ENCODE measurements around the gene PKN1.

Gene PKN1

DNA sequence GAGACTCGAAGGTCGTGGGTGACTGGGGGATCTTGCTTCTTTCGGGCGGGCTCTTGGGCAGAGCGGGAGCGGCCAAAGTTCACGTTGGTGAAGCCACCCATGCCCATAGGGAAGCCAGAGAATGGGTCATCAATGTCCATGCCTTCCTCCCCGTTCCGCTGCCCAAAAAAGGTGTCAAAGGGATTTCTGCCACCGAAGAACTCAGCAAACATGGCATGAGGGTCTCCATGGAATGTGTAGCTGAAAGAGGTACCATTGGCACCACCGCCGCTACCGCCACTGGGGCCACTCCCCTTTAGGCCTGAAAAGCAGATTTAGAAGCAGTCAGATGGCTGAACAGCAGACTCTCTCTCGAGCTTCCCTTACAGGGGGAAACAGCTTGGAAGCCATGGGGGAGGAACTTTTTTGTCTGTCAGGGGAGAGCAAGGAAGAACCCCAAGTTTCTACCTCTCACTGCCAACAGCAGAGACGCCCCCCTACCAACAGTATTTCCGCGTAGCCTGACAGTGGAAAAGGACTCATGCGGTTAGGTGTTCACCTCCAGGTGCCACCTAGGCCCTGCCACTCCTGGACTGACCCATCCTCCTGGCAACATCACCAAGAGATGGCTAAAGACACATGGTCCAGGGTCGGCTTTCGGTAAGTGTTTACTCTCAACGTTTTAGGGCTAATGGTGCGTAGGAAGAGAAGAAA is 83.8 kb downstream of the PKN1 start:
- DNase-seq = peak; percentile 33

DNA sequence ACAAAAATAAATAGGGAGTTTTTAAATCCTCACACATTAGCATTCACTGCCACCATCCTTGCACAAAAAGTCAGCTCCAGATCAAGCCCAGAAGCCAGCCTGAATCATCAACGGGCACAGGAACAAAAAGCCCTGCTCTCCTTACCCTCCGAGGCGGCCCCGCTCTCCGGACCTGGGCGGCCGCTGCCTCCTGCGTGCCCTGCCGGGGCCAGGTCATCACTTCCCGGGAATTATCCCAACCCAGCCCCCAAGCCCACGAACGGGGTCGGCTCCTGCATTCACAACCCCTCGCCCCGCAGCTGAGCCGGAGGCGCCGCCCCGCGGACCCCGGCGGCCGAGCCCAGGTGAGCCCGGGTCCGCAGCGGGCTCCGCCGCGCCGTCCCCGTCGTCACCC is 84.3 kb downstream of the PKN1 start:
- no peak for DNase-seq

DNA sequence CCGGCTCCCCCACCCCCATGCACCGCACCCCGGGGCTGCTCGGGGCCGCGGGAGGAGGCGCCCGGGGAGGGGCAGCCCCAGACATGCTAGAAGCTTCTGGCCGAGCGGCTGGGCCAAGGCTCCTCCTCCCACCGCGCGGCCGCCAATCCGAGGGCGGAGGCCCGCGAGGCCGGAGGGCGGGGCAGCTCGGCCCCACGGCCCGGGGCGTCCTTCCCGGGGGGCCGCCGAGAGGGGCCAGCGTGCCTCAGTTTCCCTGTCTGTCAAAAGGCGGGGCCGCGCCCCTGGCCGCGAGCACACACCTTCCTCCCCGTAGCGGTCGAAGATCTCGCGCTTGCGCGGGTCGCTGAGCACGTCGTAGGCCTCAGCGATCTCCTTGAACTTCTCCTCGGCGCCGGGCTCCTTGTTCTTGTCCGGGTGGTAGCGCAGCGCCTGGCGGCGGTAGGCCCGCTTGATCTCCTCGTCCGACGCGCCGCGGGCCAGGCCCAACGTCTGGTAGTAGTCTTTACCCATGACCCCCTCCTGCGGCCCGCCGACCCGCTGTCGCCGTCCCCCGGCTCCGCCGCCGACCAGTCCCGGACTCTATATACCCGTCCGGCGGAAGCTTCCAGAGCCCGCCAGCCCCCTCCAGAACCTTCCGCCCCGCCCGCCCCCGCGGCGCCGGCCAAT is 84.9 kb downstream of the PKN1 start, which contains the start of gene DNAJB1:
Gene DNAJB1 (minus strand): TSS at position 558 of the 666 bp plus-strand sequence. CDS start 48 bp downstream, at position 510.
- peak; percentile 84 for DNase-seq

- DNase-seq = no peak
These were observed 86.2 kb downstream of the PKN1 start for GRCh38 chr19:14519245-14519859.

DNA sequence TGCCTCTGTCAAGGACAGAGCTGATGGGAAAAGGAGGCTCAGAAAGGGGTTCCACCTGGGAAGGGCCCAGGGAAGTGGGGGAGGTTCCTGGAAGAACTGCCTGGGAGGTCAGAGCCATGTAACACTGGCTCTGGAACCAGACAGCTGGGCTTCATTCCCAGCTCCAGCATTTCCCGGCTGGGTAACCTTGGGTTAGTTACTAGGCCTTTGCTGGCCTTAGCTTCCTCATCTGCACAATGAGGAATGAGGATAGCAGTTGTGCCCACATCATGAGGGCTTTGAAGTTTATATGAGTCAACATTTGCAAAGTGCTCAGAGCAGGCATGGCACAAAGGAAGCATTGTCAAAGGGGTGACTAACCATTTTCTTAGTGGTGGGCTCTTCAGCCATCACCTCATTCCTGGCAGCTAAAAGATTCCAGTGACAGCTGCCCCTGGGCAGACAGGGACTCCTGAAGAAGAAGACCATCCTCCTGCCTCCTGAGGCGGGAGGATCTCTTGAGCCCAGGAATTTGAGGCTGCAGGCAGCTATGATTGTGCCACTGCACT is 86.8 kb downstream of the PKN1 start:
- DNase-seq = no peak

DNA sequence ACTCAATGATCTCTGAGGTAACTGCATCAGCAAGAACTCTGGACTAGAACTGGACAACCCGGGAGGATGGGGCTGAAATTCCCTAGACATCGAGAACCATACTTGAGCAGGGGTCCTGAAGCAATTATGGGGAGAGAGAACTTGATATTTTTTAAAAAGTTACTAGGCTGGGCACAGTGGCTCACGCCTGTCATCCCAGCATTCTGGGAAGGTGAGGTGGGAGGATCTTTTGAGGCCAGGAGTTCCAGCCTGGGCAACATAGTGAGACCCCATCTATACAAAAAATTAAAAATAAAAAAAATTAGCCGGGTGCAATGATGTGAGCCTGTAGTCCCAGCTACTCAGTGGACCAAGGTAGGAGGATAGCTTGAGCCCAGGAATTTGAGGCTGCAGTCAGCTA is 87.4 kb downstream of the PKN1 start:
- DNase-seq = no peak
